Raji (cell line): ENCODE measurements around the gene MBOAT7.

Experiments
- POLR2A ChIP-seq: IDR thresholded peaks from 2 replicates; pipeline ENCODE4 v1.6.1; 2011; ENCODE audit warnings: low read depth, low read length, control low read depth; ENCODE audit not compliant: insufficient read depth

Gene MBOAT7

DNA sequence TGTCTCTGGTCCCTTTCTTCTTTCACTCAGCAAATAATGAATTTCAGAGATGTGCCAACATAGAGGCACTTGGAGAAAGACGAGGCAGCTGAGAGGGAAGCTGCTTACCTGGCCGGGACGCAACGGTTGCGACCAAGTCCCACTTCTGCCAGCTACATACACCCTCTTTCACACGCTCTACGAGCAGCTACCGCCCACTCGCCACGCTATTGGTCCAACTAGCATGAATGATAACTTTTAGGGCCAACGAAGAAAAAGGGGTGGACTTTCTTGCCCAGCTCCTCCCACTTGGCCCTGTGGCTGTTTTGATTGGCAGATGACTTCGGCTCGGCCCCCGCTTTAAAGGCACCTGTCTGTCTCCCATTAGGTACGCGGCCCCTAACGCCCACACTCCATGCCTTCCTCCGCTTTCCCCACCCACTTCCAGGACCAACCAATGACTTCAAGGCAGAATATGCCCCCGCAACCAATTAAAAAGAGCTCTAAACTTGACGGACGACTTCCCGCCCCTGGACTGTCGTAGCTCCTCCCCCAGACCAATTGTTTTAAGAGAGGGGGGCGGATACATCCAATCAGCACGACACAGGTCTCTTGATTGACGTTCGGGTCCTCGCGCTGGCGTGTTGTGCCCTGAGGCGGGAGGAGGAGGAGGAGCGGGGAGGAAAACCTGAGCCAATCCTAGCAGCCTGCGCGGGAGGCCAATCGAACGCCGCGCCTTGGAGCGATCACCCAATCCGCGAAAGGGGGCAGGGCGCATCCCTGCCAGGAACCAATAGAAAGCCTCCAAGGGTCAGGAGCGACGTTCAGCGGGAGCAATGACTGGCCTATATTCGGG is 52.3 kb downstream of the MBOAT7 start:
- TF ChIP-seq POLR2A = peak; percentile 95

DNA sequence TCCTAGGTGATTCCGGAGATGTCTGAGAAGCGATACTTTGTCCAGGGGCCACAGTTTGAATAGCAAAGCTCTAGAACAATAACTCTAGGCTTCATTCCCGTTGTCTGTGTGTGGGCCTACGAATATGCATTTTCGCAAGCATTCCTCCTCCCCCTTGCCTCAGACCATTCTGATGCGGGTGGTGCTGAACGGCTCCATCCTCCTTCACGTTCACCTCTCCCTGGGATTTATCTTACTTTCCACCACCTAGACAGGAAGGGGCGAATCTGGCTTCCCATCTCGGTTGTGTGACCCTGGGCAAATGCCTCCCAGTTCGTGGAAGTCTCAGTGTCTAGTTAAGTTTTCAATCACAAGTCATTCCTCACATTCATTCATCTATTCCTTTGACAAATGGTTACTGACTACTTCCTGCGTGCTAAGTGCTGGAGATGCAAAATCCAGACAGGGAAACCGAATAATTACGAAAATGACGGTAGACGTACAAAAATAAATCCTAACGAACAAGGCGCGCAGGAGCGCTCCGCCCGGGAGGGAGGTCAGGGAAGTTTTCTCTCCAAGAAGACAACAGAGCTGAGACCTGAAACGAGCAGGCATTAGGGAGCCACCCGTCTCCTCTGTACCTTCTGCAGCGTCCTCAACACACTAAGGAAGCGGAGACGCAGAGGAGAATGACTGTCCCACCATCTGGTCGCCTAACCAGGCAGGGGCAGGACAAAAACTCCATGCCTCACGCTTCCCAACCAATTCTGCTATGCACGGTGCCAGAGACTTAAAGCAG is 53.1 kb downstream of the MBOAT7 start:
- no peak for TF ChIP-seq POLR2A

DNA sequence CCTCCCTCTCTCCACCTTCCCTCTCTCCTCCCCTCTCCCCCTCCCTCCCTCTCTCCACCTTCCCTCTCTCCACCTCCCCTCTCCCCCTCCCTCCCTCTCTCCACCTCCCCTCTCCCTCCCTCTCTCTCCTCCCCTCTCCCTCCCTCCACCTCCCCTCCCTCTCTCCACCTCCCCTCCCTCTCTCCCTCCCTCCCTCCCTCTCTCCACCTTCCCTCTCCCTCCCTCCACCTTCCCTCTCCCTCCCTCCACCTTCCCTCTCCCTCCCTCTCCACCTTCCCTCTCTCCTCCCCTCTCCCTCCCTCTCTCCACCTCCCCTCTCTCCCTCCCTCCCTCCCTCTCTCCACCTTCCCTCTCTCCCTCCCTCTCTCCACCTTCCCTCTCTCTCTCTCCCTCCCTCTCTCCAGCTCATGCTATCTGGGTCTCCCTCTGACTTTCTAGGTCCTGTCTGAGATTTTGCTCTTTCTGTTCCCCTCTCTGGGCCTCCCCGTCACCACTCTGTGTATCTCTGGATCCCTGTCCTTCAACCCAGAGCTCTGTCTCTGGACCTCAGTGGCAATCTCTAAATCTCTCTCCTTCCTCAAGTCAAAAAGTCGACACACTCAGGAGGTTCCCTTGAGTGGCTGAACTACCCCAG is 55.3 kb downstream of the MBOAT7 start:
- no peak for TF ChIP-seq POLR2A

GRCh38 chr19:54133312-54133956 is 55.9 kb downstream of the MBOAT7 start:
- TF ChIP-seq POLR2A = no peak

- TF ChIP-seq POLR2A = no peak
Observed at GRCh38 chr19:54129617-54129996, 59.8 kb downstream of the MBOAT7 start.

GRCh38 chr19:54128796-54129616 is 60.4 kb downstream of the MBOAT7 start:
- TF ChIP-seq POLR2A = no peak

- no peak for TF ChIP-seq POLR2A
Observed at GRCh38 chr19:54128441-54128725, 61.0 kb downstream of the MBOAT7 start.

GRCh38 chr19:54127688-54128440 is 61.5 kb downstream of the MBOAT7 start:
- no peak for TF ChIP-seq POLR2A

DNA sequence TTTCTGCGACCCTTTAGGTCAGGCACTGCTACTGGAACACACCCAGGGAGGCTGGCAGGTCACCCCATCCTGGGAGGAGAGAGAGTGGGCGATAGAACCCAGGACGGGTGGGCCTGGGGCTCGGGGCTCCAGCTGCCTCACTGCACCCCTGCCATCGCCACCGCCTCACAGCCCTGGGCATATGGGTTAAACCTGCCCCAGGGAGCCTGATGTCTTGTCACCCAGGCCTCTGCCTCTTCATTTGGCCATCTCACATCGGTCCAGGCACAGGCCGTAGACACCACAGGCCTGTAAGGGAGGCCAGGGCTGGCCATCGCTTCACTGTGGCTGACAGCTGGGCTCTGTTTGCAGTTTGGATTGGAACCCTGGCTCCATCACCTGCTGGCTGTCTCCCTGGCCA is 63.7 kb downstream of the MBOAT7 start:
- TF ChIP-seq POLR2A = no peak

- TF ChIP-seq POLR2A = no peak
Observed at GRCh38 chr19:54124393-54124792, 65.0 kb downstream of the MBOAT7 start.

- no peak for TF ChIP-seq POLR2A
Observed at GRCh38 chr19:54123682-54124081, 65.7 kb downstream of the MBOAT7 start.
